Endometrial microvascular endothelial cells (primary cell): ENCODE data around the gene MOG. TPM values are rescaled to one million over a fixed set of nuclear protein-coding genes. Genes with fewer than 3 reads are reported as not detected.
"Not testable (repeated sequence)": the region's sequence is repeated elsewhere in the genome, so short reads cannot be mapped to it uniquely, and the experiment has no call there.

ENCODE experiments used
- in situ Hi-C: cut with HindIII; loops from 2 replicates; pipeline ENCODE4 v1.10.0; 2017; ENCODE audit warnings: low sequenced_read_pairs, low pct_unique_long_range_greater_than_20kb; ENCODE audit errors: inconsistent ontology term
- total RNA-seq: library from RNA; depleted of rRNA; stranded (reverse); fragments of >200 nt; gene quantifications from one replicate; pipeline ENCODE4 v1.2.3, GENCODE V29; 2015; ENCODE audit errors: inconsistent ontology term

The MOG gene
- total RNA-seq, 1 donor from 2014 or later: not detected

GRCh38 chr6:29667158-29667557 is 10.3 kb downstream of the MOG start:
- in situ Hi-C loops: no loop called here

- in situ Hi-C loops: no loop called here
These were observed 14.1 kb downstream of the MOG start for GRCh38 chr6:29671026-29671425.

DNA sequence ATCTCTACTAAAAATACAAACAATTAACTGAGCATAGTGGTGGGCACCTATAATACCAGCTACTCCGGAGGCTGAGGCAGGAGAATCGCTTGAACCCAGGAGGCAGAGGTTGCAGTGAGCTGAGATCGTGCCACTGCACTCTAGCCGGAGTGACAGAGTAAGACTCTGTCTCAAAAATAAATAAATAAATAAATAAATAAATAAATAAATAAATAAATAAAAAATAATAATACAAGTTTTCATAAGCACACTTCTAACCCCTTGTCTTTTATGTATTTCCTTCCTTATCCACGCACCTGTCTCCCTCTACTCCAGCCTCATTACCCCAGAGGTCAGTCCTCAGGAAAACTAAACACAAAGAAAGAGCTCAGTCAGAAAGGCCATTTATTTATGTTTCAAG is 15.2 kb downstream of the MOG start:
- in situ Hi-C loops: not testable (repeated sequence)

DNA sequence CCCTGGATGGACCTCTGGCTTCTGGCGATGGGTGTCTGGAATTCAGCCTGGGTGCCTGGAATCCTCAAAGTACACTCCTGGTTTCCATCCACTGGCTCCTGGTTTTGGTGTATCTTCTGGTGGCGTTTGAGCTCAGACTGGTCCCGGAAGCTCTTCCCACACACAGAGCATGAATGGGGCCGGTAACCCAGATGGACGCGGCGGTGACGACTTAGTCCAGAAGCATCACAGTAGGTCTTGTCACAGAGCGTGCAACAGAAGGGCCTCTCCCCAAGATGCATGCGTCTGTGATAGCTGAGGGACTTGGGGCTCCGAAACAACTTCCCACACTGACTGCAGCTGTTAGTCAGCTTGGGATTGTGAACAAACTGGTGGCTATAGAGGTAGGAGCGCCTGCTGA is 16.3 kb downstream of the MOG start:
- in situ Hi-C loops: no loop called here

DNA sequence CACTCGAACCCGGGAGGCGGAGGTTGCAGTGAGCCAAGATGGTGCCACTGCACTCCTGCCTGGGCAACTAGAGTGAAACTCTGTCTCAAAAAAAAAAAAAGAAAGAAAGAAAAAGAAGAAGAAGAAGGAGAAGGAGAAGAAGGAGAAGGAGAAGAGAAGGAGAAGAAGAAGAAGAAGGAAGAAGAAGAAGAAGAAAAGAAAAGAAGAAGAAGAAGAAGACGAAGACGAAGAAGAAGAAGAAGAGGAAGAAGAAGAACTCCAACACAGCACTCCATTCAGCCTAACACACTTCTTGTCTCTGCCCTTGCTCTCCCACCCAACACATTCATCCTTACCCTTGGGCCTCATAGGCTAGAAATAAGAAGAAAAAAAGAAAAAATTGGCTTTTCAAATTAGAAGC is 17.1 kb downstream of the MOG start:
- in situ Hi-C loops: no loop called here

- in situ Hi-C loops: no loop called here
These were observed 18.7 kb downstream of the MOG start for GRCh38 chr6:29675561-29675960.

- in situ Hi-C loops: no loop called here
These were observed 20.2 kb downstream of the MOG start for GRCh38 chr6:29676981-29677601.

DNA sequence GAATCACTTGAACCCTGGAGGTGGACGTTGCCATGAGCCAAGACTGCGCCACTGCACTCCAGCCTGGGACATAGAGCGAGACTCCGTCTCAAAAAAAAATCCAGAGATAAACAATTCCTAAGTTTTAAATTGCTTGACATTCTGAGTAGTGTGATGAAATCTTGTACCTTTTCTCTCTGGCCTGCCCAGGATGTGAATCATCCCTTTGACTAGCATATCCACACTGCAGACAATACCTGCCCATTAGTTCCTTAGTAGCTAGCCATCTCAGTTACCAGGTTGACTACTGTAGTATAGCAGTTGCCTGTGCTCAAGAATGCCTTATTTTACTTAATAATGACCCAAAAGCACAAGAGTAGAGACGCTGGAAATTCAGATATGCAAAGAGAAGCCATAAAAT is 21.2 kb downstream of the MOG start:
- in situ Hi-C loops: no loop called here

GRCh38 chr6:29679962-29680361 is 23.1 kb downstream of the MOG start:
- in situ Hi-C loops: no loop called here

GRCh38 chr6:29680416-29680815 is 23.5 kb downstream of the MOG start:
- in situ Hi-C loops: no loop called here

DNA sequence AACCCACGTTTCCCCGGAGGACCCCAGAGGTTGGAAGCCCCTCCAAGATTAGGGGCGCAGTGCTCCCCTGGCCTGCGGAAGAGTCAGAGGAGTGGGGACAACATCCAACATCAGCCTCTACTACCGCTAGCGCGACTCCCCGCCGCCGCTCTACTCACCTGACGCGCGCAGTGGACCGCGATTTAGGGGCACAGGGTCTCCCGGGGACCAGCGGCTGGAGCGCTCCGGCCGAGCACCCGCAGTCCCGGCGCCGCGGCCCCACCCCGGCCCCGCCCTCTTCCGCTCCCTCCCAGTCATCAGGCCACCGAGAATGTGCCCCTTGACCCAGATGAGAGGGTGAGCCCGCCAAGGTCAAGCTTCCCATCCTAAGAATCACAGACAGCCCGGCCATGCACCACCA is 24.0 kb downstream of the MOG start, which contains the start of gene ZFP57:
Gene ZFP57 (minus strand): TSS at position 249 of the 400 bp plus-strand sequence. CDS start 4,149 bp downstream, outside the sequence.
- in situ Hi-C loops: no loop called here

GRCh38 chr6:29681811-29682210 is 24.9 kb downstream of the MOG start:
- in situ Hi-C loops: no loop called here

DNA sequence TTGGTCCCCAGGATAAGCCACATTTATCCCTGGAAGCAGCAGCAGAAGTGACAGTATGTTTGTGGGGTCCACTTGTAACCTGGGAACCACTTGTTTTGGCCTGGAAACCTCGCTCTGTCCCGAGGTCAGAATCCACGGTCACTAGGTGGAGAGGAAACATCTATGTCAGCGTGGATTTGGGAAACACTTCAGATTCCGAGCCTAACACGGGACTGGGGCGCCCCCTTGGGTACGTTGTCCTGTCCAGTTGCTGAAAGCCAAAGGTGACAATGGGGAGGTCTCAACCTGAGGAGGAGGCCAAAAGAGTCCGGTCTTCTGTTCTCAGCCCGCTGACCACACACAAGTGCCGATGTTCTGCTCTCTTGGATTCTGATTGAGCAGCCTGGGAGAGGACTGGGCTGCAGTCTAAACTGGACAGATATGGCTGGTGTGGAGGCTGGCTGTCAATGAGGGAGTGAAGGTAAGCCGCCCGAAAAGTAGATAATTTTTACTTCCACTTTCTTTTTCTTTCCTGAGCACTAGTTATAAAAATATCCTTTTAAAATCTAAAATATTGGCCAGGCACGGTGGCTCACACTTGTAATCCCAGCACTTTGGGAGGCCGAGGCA is 28.9 kb downstream of the MOG start:
- in situ Hi-C loops: no loop called here

- in situ Hi-C loops: no loop called here
These were observed 37.7 kb downstream of the MOG start for GRCh38 chr6:29694637-29695036.

GRCh38 chr6:29696147-29697125 is 39.5 kb downstream of the MOG start:
- in situ Hi-C loops: no loop called here

DNA sequence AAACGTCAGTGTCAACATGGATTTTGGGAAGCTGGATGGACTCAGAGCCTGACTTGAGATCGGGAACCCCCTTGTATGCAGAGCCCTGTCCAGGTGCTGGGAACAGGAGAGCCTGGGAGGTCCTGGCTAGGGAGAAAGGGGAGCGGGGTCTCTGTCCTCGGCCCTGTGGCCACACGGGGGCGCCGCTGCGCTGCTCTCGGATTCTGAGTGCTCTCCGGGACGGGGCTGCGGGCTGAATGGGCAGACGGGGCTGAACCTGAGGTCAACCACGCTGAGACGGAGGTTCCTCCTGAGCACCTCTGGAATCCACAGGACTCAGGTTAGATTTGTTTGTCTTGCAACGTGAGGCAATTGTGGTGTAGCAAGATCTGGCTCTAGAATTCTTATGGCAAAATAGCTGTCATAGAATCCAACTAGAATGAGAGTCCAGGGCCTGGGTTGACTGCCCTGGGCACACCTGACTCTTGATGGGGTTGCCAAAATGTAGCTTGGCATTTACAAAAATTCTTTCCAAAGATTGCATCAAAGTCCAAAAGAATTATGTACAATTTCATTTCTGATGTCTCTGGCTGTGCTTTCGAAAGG is 45.7 kb downstream of the MOG start:
- in situ Hi-C loops: no loop called here

DNA sequence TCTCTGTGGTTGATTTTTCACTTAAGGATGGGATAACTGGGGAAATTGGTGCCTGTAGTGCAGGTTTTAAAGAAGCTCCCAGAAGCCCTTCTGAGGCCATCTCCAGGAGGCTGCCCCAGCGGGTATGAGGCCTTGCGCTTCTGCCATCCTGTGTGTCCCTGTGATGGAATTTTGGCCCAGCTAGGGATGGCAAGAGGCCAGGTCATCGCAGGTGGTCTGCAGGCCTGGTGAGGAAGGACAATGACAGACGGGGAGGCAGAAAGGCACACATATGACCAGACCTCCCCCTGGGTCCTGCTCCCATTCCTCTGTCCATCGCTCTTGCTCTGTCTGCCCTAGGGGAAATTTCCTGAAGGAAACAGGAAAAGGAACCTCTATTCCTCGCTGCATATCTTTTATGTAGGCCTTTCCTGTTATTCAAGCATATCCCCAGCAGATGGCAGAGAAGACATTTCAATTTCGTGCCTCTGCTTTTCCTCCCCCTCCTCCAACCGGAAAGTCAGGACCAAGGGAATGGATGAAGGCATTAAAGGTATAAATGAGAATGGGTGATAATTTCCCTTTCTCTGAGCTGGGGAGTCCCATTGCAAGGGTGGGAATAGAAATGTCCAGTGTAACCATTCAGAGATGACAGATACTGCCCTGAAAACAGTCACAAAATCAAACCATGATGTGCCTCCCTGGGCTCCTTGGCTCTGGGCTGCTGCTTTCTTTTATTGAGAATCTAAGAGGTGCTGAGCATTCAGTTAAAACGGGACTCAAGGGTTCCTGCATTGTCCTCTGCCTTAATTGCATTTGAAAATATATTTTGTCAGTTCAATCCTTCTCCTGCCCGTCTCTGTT is 48.7 kb downstream of the MOG start:
- in situ Hi-C loops: no loop called here

GRCh38 chr6:29708432-29709179 is 51.7 kb downstream of the MOG start:
- in situ Hi-C loops: no loop called here
